HG02610 (cell line): ENCODE data around the gene CSGALNACT2.
"Not testable (repeated sequence)": the region's sequence is repeated elsewhere in the genome, so short reads cannot be mapped to it uniquely, and the experiment has no call there.

Experiments used
- ATAC-seq: cut with Tn5 transposase; IDR thresholded peaks from one replicate; pipeline ENCODE4 v1.9.1; 2021; ENCODE audit warnings: mild to moderate bottlenecking, moderate library complexity; ENCODE audit not compliant: unreplicated experiment

The CSGALNACT2 gene

DNA sequence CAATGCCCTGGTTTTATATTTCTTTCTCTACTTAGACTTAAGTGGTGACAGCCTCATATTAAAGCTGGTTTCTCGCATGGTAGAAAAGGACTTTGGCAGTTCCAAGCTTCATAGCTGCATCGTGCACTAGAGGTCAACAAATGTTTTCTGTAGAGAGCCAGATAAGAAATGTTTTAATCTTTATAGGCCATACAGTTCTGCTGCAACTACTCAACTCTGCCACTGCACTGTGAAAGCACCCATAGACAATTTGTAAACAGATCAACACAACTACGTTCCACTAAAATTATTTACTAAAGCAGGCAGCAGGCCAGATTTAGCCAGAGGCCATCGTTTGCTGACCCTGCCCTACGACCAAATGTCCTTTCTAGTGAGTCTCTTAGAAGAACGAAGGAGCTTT lies 36.7 kb downstream of the CSGALNACT2 start:
- ATAC-seq: no peak

GRCh38 chr10:43176271-43176670 lies 38.0 kb downstream of the CSGALNACT2 start:
- no peak for ATAC-seq

DNA sequence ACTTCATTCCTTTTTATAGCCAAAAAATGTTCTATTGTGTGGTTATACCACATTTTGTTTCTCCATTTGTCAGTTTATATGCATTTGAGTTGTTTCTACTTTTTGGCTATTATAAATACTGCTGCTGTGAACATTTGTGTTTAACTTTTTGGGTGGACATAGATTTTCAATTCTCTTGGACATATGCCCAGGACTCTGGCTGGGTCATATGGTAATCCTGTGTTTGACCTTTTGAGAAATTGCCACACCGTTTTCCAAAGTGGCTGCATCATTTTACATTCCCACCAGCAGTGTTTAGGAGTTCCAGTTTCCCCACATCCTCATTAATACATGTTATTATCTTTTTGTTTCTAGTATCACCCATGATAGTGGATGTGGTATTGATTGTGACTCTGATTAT lies 39.4 kb downstream of the CSGALNACT2 start:
- ATAC-seq: no peak

GRCh38 chr10:43181146-43181545 lies 42.9 kb downstream of the CSGALNACT2 start:
- ATAC-seq: no peak

- ATAC-seq: not testable (repeated sequence)
Observed at GRCh38 chr10:43183764-43184163, 45.5 kb downstream of the CSGALNACT2 start.

GRCh38 chr10:43186150-43186549 lies 47.9 kb downstream of the CSGALNACT2 start:
- ATAC-seq: no peak

GRCh38 chr10:43187213-43187612 lies 49.0 kb downstream of the CSGALNACT2 start:
- no peak for ATAC-seq

DNA sequence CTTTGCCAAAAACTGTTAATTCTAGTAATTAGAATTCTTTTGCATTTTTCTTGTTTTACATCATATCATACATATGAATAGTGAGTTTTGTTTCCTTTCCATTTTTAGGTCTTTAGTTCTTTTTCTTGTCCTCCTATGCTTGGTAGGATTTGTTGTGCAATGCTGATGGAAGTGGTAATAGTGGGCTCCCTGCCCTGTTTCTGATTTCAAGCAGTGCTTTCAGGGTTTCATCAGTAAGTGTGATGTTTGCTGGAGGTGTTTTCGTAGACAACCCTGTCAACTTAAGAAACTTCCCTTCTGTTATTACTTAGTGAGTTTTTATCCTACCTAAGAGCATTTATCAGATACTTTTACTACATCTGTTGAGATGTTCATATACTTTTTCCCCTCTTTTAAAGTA lies 50.5 kb downstream of the CSGALNACT2 start:
- no peak for ATAC-seq

DNA sequence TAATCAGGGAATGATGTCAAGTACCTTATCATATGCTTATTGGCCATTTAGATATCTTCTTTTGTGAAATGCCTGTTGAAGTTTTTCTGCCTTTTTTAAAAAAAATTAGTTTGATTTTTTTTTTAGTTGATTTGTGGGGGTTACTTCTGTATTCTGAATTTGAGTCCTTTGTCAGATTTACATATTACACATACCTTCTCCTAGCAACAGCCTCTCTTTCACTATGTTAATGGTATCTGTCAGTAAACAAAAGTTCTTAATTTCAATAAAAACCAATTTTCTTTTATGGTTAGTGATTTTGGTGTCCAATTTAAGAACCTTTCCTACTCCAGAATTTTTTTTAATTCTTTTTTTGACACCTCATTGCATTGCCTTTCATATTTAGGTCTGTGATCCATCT lies 52.0 kb downstream of the CSGALNACT2 start:
- no peak for ATAC-seq

- ATAC-seq: no peak
Observed at GRCh38 chr10:43190775-43191174, 52.5 kb downstream of the CSGALNACT2 start.

DNA sequence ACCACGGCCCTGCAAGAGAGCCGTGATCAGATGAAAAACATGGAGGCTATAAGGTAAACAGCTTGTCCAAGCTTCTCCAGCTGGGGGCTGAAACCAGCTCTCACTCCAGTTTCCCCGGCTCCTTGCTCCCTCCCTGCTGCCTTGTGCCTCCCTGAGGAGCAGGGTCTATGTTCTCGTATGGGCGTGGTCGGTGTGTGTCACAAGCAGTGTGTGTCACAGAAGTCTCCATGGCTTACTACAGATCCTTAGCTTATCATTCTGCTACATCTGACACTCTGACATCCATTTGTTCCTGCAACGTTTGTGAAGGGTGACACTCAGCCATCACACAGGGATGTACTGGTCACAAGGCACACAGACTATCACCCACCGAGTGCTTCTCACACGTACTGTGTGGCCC lies 54.6 kb downstream of the CSGALNACT2 start:
- ATAC-seq: no peak

DNA sequence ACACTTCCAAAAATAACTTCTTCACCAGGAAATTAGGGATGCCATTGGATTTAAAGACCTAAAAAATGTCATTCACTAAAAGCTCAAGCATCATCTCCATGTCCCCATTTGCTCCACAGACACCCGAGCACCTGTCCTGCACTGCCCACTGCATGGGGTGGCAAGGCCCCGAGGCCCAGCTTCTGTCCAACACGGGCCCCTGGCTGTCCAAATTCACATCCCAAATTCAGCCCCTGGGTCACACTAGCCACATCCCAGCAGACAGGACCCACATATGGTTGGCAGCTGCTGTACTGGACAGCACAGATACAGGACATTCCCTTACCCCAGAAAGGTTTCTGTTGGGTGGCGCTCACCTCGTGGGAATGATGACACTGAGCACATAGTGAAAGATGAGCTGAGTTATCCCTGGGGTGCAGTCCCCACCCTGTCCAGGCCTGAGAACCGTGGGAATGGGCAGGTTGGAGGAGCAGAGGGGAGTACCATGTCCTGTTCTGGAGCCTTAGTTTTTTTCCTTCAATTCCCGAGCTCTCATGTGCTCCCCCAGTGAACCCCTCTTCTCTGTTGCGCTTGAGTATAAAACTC lies 55.3 kb downstream of the CSGALNACT2 start:
- ATAC-seq: no peak

GRCh38 chr10:43194266-43194665 lies 56.0 kb downstream of the CSGALNACT2 start:
- ATAC-seq: no peak

- ATAC-seq: no peak
Observed at GRCh38 chr10:43194859-43195258, 56.6 kb downstream of the CSGALNACT2 start.

DNA sequence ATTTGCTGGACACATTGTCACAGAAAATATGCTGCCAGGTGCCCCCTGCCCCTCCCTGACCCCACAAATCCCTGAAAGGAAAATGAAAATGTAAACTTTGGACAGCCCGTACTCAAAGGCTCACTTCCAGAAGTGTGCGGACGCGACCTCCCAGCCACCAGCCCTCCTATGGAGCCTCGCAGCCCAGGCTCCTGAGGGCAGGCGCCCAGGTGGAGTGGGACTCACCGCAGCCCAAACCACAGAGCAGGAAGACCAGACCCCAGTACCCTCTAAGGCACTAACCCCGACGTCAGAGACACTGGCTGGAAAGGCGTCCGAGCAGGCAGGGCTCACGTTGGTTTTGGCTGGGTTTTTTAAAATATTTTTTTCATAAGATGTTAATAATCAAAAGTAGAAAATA lies 57.3 kb downstream of the CSGALNACT2 start:
- ATAC-seq: no peak

- no peak for ATAC-seq
Observed at GRCh38 chr10:43196131-43196980, 58.1 kb downstream of the CSGALNACT2 start.

- ATAC-seq: no peak
Observed at GRCh38 chr10:43196981-43197833, 59.0 kb downstream of the CSGALNACT2 start.

DNA sequence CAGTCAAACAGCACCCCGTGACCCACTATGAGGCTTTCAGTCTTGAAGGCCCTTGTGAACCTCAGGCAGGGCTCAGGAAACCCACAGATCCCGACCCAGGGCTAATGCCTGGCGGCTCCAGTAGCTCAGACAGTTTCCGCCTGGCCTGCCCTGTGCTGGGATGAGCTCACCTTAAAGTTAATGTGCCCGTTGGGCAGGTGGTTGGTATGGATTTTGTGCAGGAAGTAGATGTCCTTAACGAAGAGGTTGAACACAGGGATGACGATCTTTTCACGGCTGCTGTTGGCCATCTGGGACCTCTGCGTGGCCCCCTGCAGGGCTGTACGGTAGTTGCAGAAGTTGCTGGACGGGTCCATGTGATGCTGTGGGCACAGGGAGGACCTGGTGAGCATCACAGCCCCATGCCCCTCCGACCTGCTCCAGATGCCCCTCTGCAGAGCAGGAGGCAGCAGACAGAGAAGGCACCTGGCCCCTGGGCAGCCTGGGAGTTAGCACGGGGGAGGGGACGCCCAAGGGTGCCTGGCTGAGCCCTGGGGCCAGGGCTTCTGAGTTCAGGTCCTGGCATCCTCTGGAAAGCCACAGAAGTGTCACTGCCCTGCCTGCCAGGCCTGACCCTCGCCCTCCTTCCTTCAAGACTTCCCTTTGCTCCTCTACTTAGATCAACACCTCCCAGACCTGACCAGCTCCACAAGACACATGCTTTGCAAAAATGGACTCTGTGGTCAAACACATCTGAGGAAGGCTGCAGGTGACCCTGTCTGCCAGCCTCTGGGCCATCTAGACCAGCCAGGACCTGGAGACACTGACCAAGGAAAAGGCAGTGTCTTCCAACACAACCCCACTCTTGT lies 59.8 kb downstream of the CSGALNACT2 start:
- ATAC-seq: no peak

- ATAC-seq: no peak
Observed at GRCh38 chr10:43198682-43199005, 60.4 kb downstream of the CSGALNACT2 start.

DNA sequence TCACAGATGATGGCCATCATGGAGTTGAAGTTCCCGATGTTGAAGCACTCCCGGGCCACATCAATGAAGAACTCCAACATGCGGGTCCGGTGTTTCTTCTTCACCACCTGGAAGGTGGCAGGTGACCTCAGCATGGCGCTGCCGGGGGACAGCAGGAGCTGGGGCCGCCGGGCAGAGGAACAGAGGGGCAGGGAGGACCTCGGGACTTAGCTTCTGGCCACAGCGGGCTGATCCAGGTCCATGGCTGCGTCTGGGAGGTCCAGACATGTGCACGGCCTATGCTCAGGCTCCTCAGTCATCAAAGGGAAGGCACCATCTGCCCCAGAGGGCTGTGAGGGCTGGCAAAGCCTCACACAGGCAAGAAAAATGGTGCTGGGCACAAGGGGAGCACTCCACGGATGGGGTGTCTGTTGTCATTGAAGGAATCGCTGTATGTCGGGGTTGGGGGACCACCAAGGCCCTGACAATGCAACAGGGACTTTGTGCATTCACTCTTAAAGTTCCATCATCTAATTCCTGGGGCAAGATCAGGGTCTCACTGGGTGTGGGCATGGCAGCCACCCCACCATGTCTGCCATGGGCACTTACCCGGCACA lies 60.9 kb downstream of the CSGALNACT2 start:
- no peak for ATAC-seq
